ENCODE data around the gene SART3.

DNA sequence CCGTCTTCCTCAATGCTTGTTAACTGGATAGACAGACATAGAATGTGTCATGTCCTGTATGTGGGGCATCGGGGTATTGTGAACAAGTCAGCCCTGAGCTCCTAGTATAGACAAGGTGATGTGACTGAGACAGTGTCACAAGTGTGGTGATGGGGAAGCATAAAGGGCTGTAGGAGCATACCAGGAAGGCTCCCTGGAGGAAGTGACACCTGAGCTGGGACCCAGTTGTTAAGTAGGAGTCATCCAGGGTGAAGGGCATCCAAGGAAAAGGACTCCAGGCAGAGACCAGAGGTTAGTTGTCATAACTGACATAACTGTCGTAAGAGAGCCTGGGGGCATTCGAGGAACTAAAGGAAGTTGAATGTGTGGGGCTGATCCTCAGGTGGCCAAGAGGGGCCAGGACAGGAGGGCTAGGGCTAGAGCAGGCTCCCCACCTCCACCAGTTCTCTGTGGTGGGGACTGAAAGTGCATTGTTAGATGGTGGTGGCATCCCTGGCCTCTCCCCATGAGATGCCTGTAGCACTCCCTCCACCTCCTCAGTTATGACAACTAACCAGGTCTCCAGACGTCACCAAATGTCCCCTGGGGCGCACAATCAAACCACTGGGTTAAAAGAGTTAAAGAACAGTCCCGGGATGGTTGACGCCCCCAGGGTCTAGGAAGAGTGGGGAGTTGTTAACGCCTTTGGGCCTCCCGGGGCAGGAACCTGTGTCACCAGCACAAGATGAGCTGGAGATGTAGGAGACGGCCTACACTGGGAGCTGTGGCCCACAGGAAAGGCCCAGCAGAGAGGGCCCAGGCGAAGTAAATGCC is 43.5 kb downstream of the SART3 start:
- TF ChIP-seq POLR2A (IDR thresholded peaks at IDR 0.05; ENCODE audit: low read length) (no peak), GATA1 (IDR thresholded peaks at IDR 0.05; ENCODE audit: low read depth, low read length) (no peak)

Data from erythroblast (primary cell).